CD4-positive, alpha-beta memory T cell (primary cell): ENCODE data around the gene SYCP3. TPM values are rescaled to one million over a fixed set of nuclear protein-coding genes. Genes with fewer than 3 reads are reported as not detected.
A peak's percentile ranks its signal among the peaks of the same experiment; 100 is the strongest.
"Not testable (repeated sequence)": the region's sequence is repeated elsewhere in the genome, so short reads cannot be mapped to it uniquely, and the experiment has no call there.

Source experiments
- CTCF ChIA-PET: fragments of 350-600 bp; sonication (Branson Sonifier 250); formaldehyde crosslinking; loops from one replicate; lab custom pipeline; 2021; ENCODE audit warnings: inconsistent platforms; ENCODE audit not compliant: partially characterized antibody; lab: Charles Lee
- POLR2A ChIA-PET: fragments of 350-600 bp; sonication (Branson Sonifier 250); formaldehyde crosslinking; loops from one replicate; lab custom pipeline; 2021; ENCODE audit not compliant: partially characterized antibody; lab: Charles Lee
- DNase-seq, 5 donors: peaks; one replicate each; pipeline versions ENCODE4 v3.0.0 to v3.0.0-alpha.2; 2020 to 2022; ENCODE audit warnings: mixed read lengths in 1 of 5
- H3K27ac ChIP-seq: one replicate; pipeline ENCODE4 v1.7.0; 2013; ENCODE audit warnings: low read depth, low read length
- H3K27me3 ChIP-seq: 2 replicates; pipeline ENCODE4 v1.7.0; 2013; ENCODE audit warnings: mild to moderate bottlenecking, low read length, moderate library complexity; ENCODE audit not compliant: insufficient read depth
- H3K36me3 ChIP-seq: 2 replicates; pipeline ENCODE4 v1.7.0; 2013; ENCODE audit warnings: mild to moderate bottlenecking, low read length, moderate library complexity; ENCODE audit not compliant: insufficient read depth
- H3K4me1 ChIP-seq: 2 replicates; pipeline ENCODE4 v1.7.0; 2013; ENCODE audit warnings: mild to moderate bottlenecking, low read length, moderate library complexity; ENCODE audit not compliant: insufficient read depth
- H3K4me3 ChIP-seq, 2 donors: one replicate each; pipeline ENCODE4 v1.7.0; 2013; ENCODE audit warnings: low read length in 2 of 2, mild to moderate bottlenecking in 1 of 2
- H3K9me3 ChIP-seq, 2 donors: one replicate each; pipeline ENCODE4 v1.7.0; 2013; ENCODE audit warnings: low read length in 2 of 2, control low read depth in 1 of 2; ENCODE audit not compliant: control insufficient read depth in 1 of 2
- H3K27ac Mint-ChIP-seq, 7 donors: one replicate each; pipeline ENCODE4 v1.8.0; 2020 to 2021; ENCODE audit warnings: mixed read lengths in 7 of 7, mild to moderate bottlenecking in 6 of 7, inconsistent platforms in 3 of 7, moderate library complexity in 3 of 7
- H3K27me3 Mint-ChIP-seq, 2 donors: one replicate each; pipeline ENCODE4 v1.8.0; 2020 to 2021; ENCODE audit warnings: mixed read lengths in 2 of 2
- H3K36me3 Mint-ChIP-seq, 2 donors: one replicate each; pipeline ENCODE4 v1.8.0; 2020 to 2021; ENCODE audit warnings: mixed read lengths in 2 of 2, inconsistent platforms in 1 of 2, mild to moderate bottlenecking in 1 of 2
- H3K4me1 Mint-ChIP-seq, 4 donors: one replicate each; pipeline ENCODE4 v1.8.0; 2020 to 2021; ENCODE audit warnings: mixed read lengths in 4 of 4, mild to moderate bottlenecking in 1 of 4
- H3K4me3 Mint-ChIP-seq, 8 donors: one replicate each; pipeline ENCODE4 v1.8.0; 2020 to 2021; ENCODE audit warnings: mixed read lengths in 8 of 8, mild to moderate bottlenecking in 7 of 8, moderate library complexity in 6 of 8, inconsistent platforms in 3 of 8
- H3K9me3 Mint-ChIP-seq, 8 donors: one replicate each; pipeline ENCODE4 v1.8.0; 2020 to 2021; ENCODE audit warnings: mixed read lengths in 8 of 8, mild to moderate bottlenecking in 5 of 8, inconsistent platforms in 3 of 8, moderate library complexity in 1 of 8
- intact Hi-C: fragments of 100-400 bp; cut with micrococcal nuclease; formaldehyde crosslinking; loops from one replicate; pipeline ENCODE4 v1.15.1; 2023
- polyA plus RNA-seq, 2 donors: library from polyadenylated mRNA; unstranded; fragments of 300-500 nt; fragmentation: Illumina TruSeq; gene quantifications; one replicate each; pipeline ENCODE4 v1.2.3, GENCODE V29; 2021
- total RNA-seq, 2 experiments: library from RNA; stranded (reverse); gene quantifications; one replicate each; pipeline ENCODE4 v1.2.3, GENCODE V29; 2021

SYCP3 gene
- total and polyA plus RNA-seq, 4 experiments from 2014 or later = 0.15 to 0.28 (median 0.23) TPM; not detected in 1

DNA sequence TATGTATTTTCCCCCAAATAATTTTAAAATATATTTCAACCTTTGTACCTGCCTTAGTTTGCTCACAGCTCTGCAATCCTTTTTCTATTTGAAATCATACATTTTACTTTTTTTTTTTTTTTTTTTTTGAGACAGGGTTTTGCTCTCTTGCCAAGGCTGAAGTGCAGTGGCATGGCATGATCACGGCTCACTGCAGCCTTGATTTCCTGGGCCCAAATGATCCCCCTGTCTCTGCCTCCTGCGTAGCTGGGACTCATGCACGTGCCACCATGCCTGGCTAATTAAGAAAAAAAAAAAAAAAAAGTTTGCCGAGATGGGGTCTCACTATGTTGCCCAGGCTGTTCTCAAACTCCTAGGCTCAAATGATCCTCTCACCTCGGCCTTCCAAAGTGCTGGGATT lies 1.3 kb upstream of the SYCP3 start:
- Mint-ChIP-seq H3K4me3 (no peak overlapping the region), H3K9me3 (no peaks in the 10 kb centered on the region), H3K4me1 (peaks cover 0 to 10% (median 5%) of the 10 kb centered on the region in 4 donors), H3K36me3 (peaks cover 22 to 25% of the 10 kb centered on the region in 2 donors), H3K27ac (no peak overlapping the region), H3K27me3 (no peaks in the 10 kb centered on the region)
- CTCF ChIA-PET = no interaction called here
- Histone ChIP-seq H3K9me3 (no peaks in the 10 kb centered on the region), H3K27me3 (no peaks in the 10 kb centered on the region), H3K4me3 (no peak overlapping the region), H3K36me3 (no peaks in the 10 kb centered on the region), H3K4me1 (no peaks in the 10 kb centered on the region), H3K27ac (no peak overlapping the region)
- intact Hi-C loops = no loop called here
- POLR2A ChIA-PET = no interaction called here
- no peak for DNase-seq

DNA sequence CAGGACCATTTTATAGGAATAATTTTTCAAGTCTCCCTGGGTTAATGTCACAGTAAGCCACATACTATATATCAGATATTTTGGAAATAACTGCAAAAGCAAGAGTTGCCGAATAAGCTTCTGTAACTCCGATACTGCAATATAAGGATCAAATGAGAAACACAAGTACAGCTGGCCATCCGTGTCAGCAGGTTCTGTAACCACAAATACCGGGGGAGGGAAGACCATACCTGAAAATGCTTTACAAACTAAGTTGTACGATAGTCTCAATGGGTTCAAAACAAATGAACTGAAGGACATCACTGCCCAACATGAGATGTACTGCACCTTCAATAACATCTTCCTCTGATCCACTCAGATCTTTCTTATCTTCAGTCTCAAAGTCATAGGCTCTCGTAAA lies 1.8 kb downstream of the SYCP3 start:
- no peaks in the 10 kb centered on the region for H3K4me1 ChIP-seq
- no peaks in the 10 kb centered on the region for H3K9me3 ChIP-seq
- H3K27me3 ChIP-seq = no peaks in the 10 kb centered on the region
- ChIA-PET CTCF (interaction anchor here (0.9 kb wide), 1 partner anchor 22 kb away, joined by 3 read pairs; no protein-coding TSS in a partner anchor), POLR2A (no interaction called here)
- H3K4me3 ChIP-seq = no peak overlapping the region
- no peak for DNase-seq
- H3K9me3 Mint-ChIP-seq = no peaks in the 10 kb centered on the region
- H3K4me3 Mint-ChIP-seq = no peak overlapping the region
- peaks cover 8 to 14% of the 10 kb centered on the region in 2 donors for H3K36me3 Mint-ChIP-seq
- H3K27ac Mint-ChIP-seq = no peak overlapping the region
- H3K4me1 Mint-ChIP-seq = no peaks in the 10 kb centered on the region
- intact Hi-C loops = no loop called here
- H3K27me3 Mint-ChIP-seq = no peaks in the 10 kb centered on the region
- H3K27ac ChIP-seq = no peak overlapping the region
- H3K36me3 ChIP-seq = no peaks in the 10 kb centered on the region

DNA sequence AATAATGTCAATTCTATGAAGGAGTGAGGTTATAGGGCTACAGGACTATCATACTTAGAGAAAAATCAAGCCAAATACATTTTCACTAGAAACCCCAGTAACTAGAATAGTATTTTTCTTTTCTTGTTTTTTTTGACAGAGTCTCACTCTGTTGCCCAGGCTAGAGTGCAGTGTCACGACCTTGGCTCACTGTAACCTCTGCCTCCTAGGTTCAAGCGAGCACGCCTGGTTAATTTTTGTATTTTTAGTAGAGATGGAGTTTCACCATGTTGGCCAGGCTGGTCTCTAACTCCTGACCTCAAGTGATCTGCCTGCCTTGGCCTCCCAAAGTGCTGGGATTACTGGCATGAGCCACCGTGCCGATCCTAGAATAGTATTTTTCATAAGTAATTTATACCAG lies 4.8 kb downstream of the SYCP3 start:
- H3K36me3 ChIP-seq, H3K27me3 ChIP-seq, H3K4me1 ChIP-seq, DNase-seq, H3K27ac ChIP-seq, POLR2A ChIA-PET, intact Hi-C loops, H3K4me1 Mint-ChIP-seq, H3K27ac Mint-ChIP-seq, H3K27me3 Mint-ChIP-seq, H3K4me3 Mint-ChIP-seq, CTCF ChIA-PET, H3K4me3 ChIP-seq, H3K9me3 ChIP-seq, H3K9me3 Mint-ChIP-seq: not testable (repeated sequence)
- peaks cover 13 to 20% of the 10 kb centered on the region in 2 donors for H3K36me3 Mint-ChIP-seq

DNA sequence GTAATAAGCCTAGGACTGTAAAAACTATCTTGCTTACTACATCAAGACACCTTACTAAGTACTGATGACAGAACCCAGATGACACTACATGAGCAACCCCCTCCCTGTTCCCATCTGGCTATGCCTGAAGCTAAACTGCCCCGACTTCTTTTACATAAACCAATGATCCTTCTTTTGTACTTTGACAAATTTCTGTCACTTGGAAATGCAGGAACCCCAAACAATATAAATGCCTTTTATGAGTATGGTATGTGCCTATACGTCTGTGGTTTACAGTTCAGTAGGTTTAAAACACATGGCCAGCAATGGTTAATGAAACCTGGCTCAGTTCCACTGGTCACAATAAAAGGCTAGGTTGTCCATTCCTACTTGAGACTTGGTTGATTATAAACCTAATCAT lies 6.1 kb downstream of the SYCP3 start:
- peak overlapping the region in 1 of 7 donors; percentile 3 for H3K27ac Mint-ChIP-seq
- CTCF ChIA-PET = interaction anchor here (0.8 kb wide), 1 partner anchor 18 kb away, joined by 3 read pairs; no protein-coding TSS in a partner anchor
- no peaks in the 10 kb centered on the region for H3K27me3 Mint-ChIP-seq

GRCh38 chr12:101732318-101732717 lies 6.9 kb downstream of the SYCP3 start:
- intact Hi-C loops = no loop called here
- Mint-ChIP-seq H3K9me3 (peaks cover 0 to 2% (median 0%) of the 10 kb centered on the region in 8 donors), H3K4me3 (no peak overlapping the region), H3K36me3 (peaks cover 11 to 25% of the 10 kb centered on the region in 2 donors), H3K27me3 (no peaks in the 10 kb centered on the region), H3K4me1 (no peaks in the 10 kb centered on the region), H3K27ac (peak overlapping the region in 1 of 7 donors; percentile 20)
- Histone ChIP-seq H3K4me3 (no peak overlapping the region), H3K4me1 (no peaks in the 10 kb centered on the region), H3K36me3 (no peaks in the 10 kb centered on the region), H3K9me3 (no peaks in the 10 kb centered on the region), H3K27ac (no peak overlapping the region), H3K27me3 (no peaks in the 10 kb centered on the region)
- CTCF ChIA-PET = no interaction called here
- POLR2A ChIA-PET = no interaction called here
- DNase-seq = no peak

More for the DNA sequence above, 6.1 kb downstream of the SYCP3 start:
- Mint-ChIP-seq H3K9me3 (peaks cover 0 to 2% (median 0%) of the 10 kb centered on the region in 8 donors), H3K4me3 (no peak overlapping the region), H3K36me3 (peaks cover 17 to 29% of the 10 kb centered on the region in 2 donors), H3K4me1 (no peaks in the 10 kb centered on the region)
- no peak overlapping the region for H3K27ac ChIP-seq
- intact Hi-C loops = no loop called here
- H3K4me1 ChIP-seq = no peaks in the 10 kb centered on the region
- POLR2A ChIA-PET = no interaction called here
- H3K4me3 ChIP-seq = no peak overlapping the region
- no peaks in the 10 kb centered on the region for H3K36me3 ChIP-seq
- no peaks in the 10 kb centered on the region for H3K27me3 ChIP-seq
- DNase-seq = no peak
- H3K9me3 ChIP-seq = no peaks in the 10 kb centered on the region

- Mint-ChIP-seq H3K27me3 (no peaks in the 10 kb centered on the region), H3K4me1 (peaks cover 0 to 3% (median 0%) of the 10 kb centered on the region in 4 donors), H3K4me3 (no peak overlapping the region), H3K27ac (peak overlapping the region in 1 of 7 donors; percentile 44), H3K9me3 (peaks cover 0 to 2% (median 0%) of the 10 kb centered on the region in 8 donors), H3K36me3 (peaks cover 17 to 24% of the 10 kb centered on the region in 2 donors)
- Histone ChIP-seq H3K4me1 (no peaks in the 10 kb centered on the region), H3K36me3 (no peaks in the 10 kb centered on the region), H3K9me3 (no peaks in the 10 kb centered on the region), H3K27ac (no peak overlapping the region), H3K27me3 (no peaks in the 10 kb centered on the region), H3K4me3 (no peak overlapping the region)
- DNase-seq = no peak
- intact Hi-C loops = no loop called here
- ChIA-PET POLR2A (no interaction called here), CTCF (no interaction called here)
These were observed 9.4 kb downstream of the SYCP3 start for GRCh38 chr12:101729842-101730241.

DNA sequence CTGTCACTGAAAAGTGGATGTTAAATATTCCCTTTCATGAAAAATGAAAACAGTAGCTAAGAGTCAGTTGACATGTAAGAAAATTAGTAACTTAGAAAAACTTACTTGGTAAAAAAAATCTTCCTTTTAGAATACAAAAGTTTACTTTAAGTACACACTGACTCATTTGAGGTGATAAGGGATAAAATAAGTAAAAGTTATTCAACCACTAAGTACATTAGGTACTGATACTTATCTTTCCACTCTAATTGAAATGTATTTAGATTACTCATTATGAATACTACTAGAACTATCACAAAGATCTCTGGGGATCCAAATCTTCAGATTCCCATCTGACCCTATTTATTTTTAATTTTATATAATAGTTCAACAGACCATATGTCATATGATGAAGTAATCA lies 12.2 kb downstream of the SYCP3 start:
- Mint-ChIP-seq H3K9me3 (no peaks in the 10 kb centered on the region), H3K27ac (no peak overlapping the region), H3K36me3 (peaks cover 14 to 18% of the 10 kb centered on the region in 2 donors), H3K4me1 (peaks cover 0 to 3% (median 0%) of the 10 kb centered on the region in 4 donors), H3K4me3 (no peak overlapping the region), H3K27me3 (no peaks in the 10 kb centered on the region)
- H3K9me3 ChIP-seq = no peaks in the 10 kb centered on the region
- CTCF ChIA-PET = no interaction called here
- POLR2A ChIA-PET = no interaction called here
- DNase-seq = no peak
- no peaks in the 10 kb centered on the region for H3K27me3 ChIP-seq
- intact Hi-C loops = no loop called here
- H3K27ac ChIP-seq = no peak overlapping the region
- H3K36me3 ChIP-seq = no peaks in the 10 kb centered on the region
- no peaks in the 10 kb centered on the region for H3K4me1 ChIP-seq
- H3K4me3 ChIP-seq = no peak overlapping the region
